Ectodermal cell (in vitro differentiated cells): Measurements from ENCODE around the gene FAM227B.

Source experiments
- H3K27ac ChIP-seq: 2 replicates; pipeline ENCODE4 v1.7.0; 2013; ENCODE audit warnings: mild to moderate bottlenecking, low read depth, low read length; ENCODE audit not compliant: insufficient read depth, poor library complexity, severe bottlenecking
- H3K27me3 ChIP-seq: 2 replicates; pipeline ENCODE4 v1.7.0; 2013; ENCODE audit warnings: mild to moderate bottlenecking, low read length; ENCODE audit not compliant: insufficient read depth, control insufficient read depth, poor library complexity, severe bottlenecking
- H3K36me3 ChIP-seq: one replicate; pipeline ENCODE4 v1.7.0; 2013; ENCODE audit warnings: low read length; ENCODE audit not compliant: control insufficient read depth, insufficient read depth
- H3K4me1 ChIP-seq: one replicate; pipeline ENCODE4 v1.7.0; 2013; ENCODE audit warnings: low read length; ENCODE audit not compliant: control insufficient read depth, insufficient read depth
- H3K4me3 ChIP-seq: 2 replicates; pipeline ENCODE4 v1.7.0; 2013; ENCODE audit warnings: low read depth, low read length, control low read depth; ENCODE audit not compliant: insufficient read depth
- H3K9me3 ChIP-seq: 2 replicates; pipeline ENCODE4 v1.7.0; 2013; ENCODE audit warnings: mild to moderate bottlenecking, low read length, moderate library complexity; ENCODE audit not compliant: control insufficient read depth
- WGBS, 2 experiments: methylation state at CpG; one replicate each; pipeline ENCODE4 v1.1.7; 2013; ENCODE audit warnings: missing lambda C conversion rate in 2 of 2; 5-methylcytosine and 5-hydroxymethylcytosine counted together

FAM227B gene

GRCh38 chr15:49315391-49315823, 305.2 kb downstream of the FAM227B start:
- Histone ChIP-seq H3K4me3 (no peak overlapping the region), H3K36me3 (no peaks in the 10 kb centered on the region), H3K27me3 (no peaks in the 10 kb centered on the region), H3K9me3 (no peaks in the 10 kb centered on the region), H3K27ac (no peak overlapping the region), H3K4me1 (no peaks in the 10 kb centered on the region)
- WGBS, 2 experiments = 15 to 32% methylated on average over 2 of the region's 2 CpGs

- H3K27ac ChIP-seq = no peak overlapping the region
- H3K4me1 ChIP-seq = no peaks in the 10 kb centered on the region
- no peaks in the 10 kb centered on the region for H3K36me3 ChIP-seq
- no peaks in the 10 kb centered on the region for H3K27me3 ChIP-seq
- no CpG with 5 or more reads among the region's 1 CpG for WGBS, 2 experiments
- H3K9me3 ChIP-seq = no peaks in the 10 kb centered on the region
- no peak overlapping the region for H3K4me3 ChIP-seq
Observed at GRCh38 chr15:49314716-49315115, 305.9 kb downstream of the FAM227B start.

GRCh38 chr15:49313650-49314049, 307.0 kb downstream of the FAM227B start:
- no peaks in the 10 kb centered on the region for H3K9me3 ChIP-seq
- H3K27ac ChIP-seq = no peak overlapping the region
- no peaks in the 10 kb centered on the region for H3K36me3 ChIP-seq
- 100% methylated on average over 1 of the region's 1 CpG for WGBS, 2 experiments
- H3K4me3 ChIP-seq = no peak overlapping the region
- H3K27me3 ChIP-seq = no peaks in the 10 kb centered on the region
- no peaks in the 10 kb centered on the region for H3K4me1 ChIP-seq

- H3K4me3 ChIP-seq = no peak overlapping the region
- no peaks in the 10 kb centered on the region for H3K27me3 ChIP-seq
- no peak overlapping the region for H3K27ac ChIP-seq
- no peaks in the 10 kb centered on the region for H3K4me1 ChIP-seq
- H3K36me3 ChIP-seq = no peaks in the 10 kb centered on the region
- H3K9me3 ChIP-seq = no peaks in the 10 kb centered on the region
Observed at GRCh38 chr15:49309889-49310288, 310.7 kb downstream of the FAM227B start.

- 91 to 93% methylated on average over 2 of the region's 2 CpGs for WGBS, 2 experiments
- Histone ChIP-seq H3K27ac (no peak overlapping the region), H3K27me3 (no peaks in the 10 kb centered on the region), H3K9me3 (no peaks in the 10 kb centered on the region), H3K4me1 (no peaks in the 10 kb centered on the region), H3K36me3 (no peaks in the 10 kb centered on the region), H3K4me3 (no peak overlapping the region)
Observed at GRCh38 chr15:49308686-49309085, 311.9 kb downstream of the FAM227B start.

GRCh38 chr15:49306551-49306950, 314.1 kb downstream of the FAM227B start:
- H3K4me1 ChIP-seq = no peaks in the 10 kb centered on the region
- WGBS, 2 experiments = 96 to 100% methylated on average over 1 of the region's 1 CpG
- H3K27me3 ChIP-seq = no peaks in the 10 kb centered on the region
- H3K36me3 ChIP-seq = no peaks in the 10 kb centered on the region
- no peak overlapping the region for H3K4me3 ChIP-seq
- H3K9me3 ChIP-seq = no peaks in the 10 kb centered on the region
- no peak overlapping the region for H3K27ac ChIP-seq

GRCh38 chr15:49303003-49303402, 317.6 kb downstream of the FAM227B start:
- Histone ChIP-seq H3K27ac (no peak overlapping the region), H3K4me3 (no peak overlapping the region), H3K9me3 (no peaks in the 10 kb centered on the region), H3K27me3 (no peaks in the 10 kb centered on the region), H3K36me3 (no peaks in the 10 kb centered on the region), H3K4me1 (no peaks in the 10 kb centered on the region)
- 91 to 95% methylated on average over 3 of the region's 3 CpGs for WGBS, 2 experiments

GRCh38 chr15:49301562-49301961, 319.1 kb downstream of the FAM227B start:
- no peak overlapping the region for H3K4me3 ChIP-seq
- no peaks in the 10 kb centered on the region for H3K36me3 ChIP-seq
- H3K27me3 ChIP-seq = no peaks in the 10 kb centered on the region
- H3K4me1 ChIP-seq = no peaks in the 10 kb centered on the region
- H3K27ac ChIP-seq = no peak overlapping the region
- H3K9me3 ChIP-seq = no peaks in the 10 kb centered on the region

- no peaks in the 10 kb centered on the region for H3K9me3 ChIP-seq
- no peaks in the 10 kb centered on the region for H3K4me1 ChIP-seq
- H3K4me3 ChIP-seq = no peak overlapping the region
- 90 to 94% methylated on average over 1 to 3 of the region's 3 CpGs for WGBS, 2 experiments
- H3K36me3 ChIP-seq = no peaks in the 10 kb centered on the region
- no peaks in the 10 kb centered on the region for H3K27me3 ChIP-seq
- no peak overlapping the region for H3K27ac ChIP-seq
Observed at GRCh38 chr15:49300856-49301255, 319.8 kb downstream of the FAM227B start.

- WGBS, 2 experiments = 93 to 96% methylated on average over 1 of the region's 1 CpG
- H3K36me3 ChIP-seq = no peaks in the 10 kb centered on the region
- H3K4me3 ChIP-seq = no peak overlapping the region
- no peaks in the 10 kb centered on the region for H3K9me3 ChIP-seq
- H3K27ac ChIP-seq = no peak overlapping the region
- H3K27me3 ChIP-seq = no peaks in the 10 kb centered on the region
- H3K4me1 ChIP-seq = no peaks in the 10 kb centered on the region
Observed at GRCh38 chr15:49297584-49297983, 323.0 kb downstream of the FAM227B start.

- Histone ChIP-seq H3K4me3 (no peak overlapping the region), H3K36me3 (no peaks in the 10 kb centered on the region), H3K9me3 (no peaks in the 10 kb centered on the region), H3K27ac (no peak overlapping the region), H3K4me1 (no peaks in the 10 kb centered on the region), H3K27me3 (no peaks in the 10 kb centered on the region)
- WGBS, 2 experiments = 77 to 92% methylated on average over 1 of the region's 1 CpG
Observed at GRCh38 chr15:49296258-49296657, 324.4 kb downstream of the FAM227B start.
